ENCODE results near the gene LRRC4C.

DNA sequence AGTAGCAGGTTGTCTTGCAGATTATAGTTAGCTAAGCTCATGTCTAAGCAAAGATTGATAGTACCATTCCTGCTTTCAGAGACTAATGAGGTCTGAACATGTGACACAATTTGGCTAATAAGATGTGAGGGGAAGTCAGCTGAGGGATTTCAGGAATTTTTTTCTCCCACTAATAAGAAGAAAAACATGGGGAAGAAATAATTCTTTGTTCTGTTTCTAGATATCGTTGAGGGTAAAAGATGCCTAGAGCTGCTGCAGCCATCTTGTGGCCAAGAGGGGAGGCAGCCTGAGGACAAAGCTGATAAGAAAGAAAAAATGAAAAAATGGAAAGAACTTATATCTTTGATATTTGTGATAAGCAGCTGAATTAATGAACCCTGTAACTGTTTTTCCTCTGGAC lies 1334.4 kb downstream of the LRRC4C start:
- TF ChIP-seq TAF1 (IDR thresholded peaks at IDR 0.05; ENCODE audit: low read depth, low read length) = no peak
- TF ChIP-seq POLR2A (IDR thresholded peaks at IDR 0.05; ENCODE audit: low read depth, low read length) = no peak
- TF ChIP-seq POLR2AphosphoS5 (IDR thresholded peaks at IDR 0.05; ENCODE audit: low read depth, low read length) = no peak
- TF ChIP-seq POU2F2 (IDR thresholded peaks at IDR 0.05; ENCODE audit: low read depth, low read length) = no peak
- TF ChIP-seq SPI1 (IDR thresholded peaks at IDR 0.05; ENCODE audit: low read depth, low read length) = no peak

All from GM12891 (cell line).